ENCODE measurements around the gene FARS2.

- TF ChIP-seq EP300 (IDR thresholded peaks at IDR 0.05) (no peak), POLR2A (IDR thresholded peaks at IDR 0.05) (no peak)
- TF ChIP-seq, protein P1, sequence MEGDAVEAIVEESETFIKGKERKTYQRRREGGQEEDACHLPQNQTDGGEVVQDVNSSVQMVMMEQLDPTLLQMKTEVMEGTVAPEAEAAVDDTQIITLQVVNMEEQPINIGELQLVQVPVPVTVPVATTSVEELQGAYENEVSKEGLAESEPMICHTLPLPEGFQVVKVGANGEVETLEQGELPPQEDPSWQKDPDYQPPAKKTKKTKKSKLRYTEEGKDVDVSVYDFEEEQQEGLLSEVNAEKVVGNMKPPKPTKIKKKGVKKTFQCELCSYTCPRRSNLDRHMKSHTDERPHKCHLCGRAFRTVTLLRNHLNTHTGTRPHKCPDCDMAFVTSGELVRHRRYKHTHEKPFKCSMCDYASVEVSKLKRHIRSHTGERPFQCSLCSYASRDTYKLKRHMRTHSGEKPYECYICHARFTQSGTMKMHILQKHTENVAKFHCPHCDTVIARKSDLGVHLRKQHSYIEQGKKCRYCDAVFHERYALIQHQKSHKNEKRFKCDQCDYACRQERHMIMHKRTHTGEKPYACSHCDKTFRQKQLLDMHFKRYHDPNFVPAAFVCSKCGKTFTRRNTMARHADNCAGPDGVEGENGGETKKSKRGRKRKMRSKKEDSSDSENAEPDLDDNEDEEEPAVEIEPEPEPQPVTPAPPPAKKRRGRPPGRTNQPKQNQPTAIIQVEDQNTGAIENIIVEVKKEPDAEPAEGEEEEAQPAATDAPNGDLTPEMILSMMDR (IDR thresholded peaks at IDR 0.05), result no peak
These were observed 26.6 kb downstream of the FARS2 start for GRCh38 chr6:5287966-5288297.
